Dermis blood vessel endothelial cell (primary cell): ENCODE data around the gene SKIC2. TPM values are rescaled to one million over a fixed set of nuclear protein-coding genes. Genes with fewer than 3 reads are reported as not detected.
"Not testable (repeated sequence)": the region's sequence is repeated elsewhere in the genome, so short reads cannot be mapped to it uniquely, and the experiment has no call there.

Experiments
- DNase-seq: peaks from one replicate; pipeline ENCODE4 v3.0.0; 2010
- total RNA-seq: library from RNA; depleted of rRNA; stranded (reverse); fragments of >200 nt; gene quantifications from 2 replicates; pipeline ENCODE4 v1.2.3, GENCODE V29; 2014

SKIC2 gene
- total RNA-seq: 37.3 and 48.2 TPM in 2 replicates

DNA sequence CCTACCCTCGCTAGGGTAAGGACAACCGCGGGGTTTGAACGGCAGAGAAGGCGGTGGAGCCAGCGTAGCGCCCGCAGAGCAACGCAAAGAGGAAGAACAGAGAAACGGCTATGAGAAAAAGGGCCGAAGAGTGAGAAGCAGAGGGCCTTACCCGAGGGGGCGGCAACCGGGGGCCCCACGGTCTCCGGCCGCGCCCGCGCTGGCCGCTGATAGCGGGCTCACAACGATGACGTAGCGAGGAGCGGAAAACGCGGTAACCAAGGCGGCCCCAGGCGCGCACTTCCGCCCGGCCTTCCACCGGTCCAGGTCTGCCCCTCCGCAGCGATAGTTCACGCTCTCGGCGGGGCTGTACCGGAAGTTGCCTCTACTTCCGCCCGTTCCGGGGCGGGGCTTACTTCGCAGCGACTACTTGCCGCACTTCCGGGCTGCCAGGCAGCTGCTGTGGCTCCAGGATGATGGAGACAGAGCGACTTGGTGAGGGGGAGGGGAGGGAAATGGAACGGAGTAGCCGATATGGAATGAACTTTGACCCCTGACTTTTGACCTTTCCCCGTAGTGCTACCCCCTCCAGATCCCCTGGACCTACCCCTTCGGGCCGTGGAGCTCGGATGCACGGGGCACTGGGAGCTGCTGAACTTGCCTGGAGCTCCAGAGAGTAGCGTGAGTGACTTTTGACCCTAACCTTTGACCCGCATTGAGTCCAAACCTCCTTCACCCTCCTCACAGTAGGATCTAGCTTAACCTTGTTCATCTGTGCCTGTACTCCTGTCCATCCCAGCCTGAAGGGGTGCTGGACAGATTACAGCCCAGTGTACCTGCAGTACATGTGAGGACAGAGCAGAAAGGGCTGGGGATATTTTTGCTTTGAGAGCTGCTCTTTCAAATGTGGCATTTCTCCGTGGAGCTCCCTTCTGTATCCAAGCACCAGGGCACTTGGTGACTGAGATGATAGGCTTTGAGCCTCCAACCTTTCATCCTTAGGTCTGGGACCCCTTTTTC, at the start of gene SKIC2, which contains the start of gene NELFE:
SKIC2 (plus strand) TSS at position 435 of the 999 bp plus-strand sequence; CDS start at position 453, 18 bp downstream.
NELFE (minus strand) TSS at position 231 of the 999 bp plus-strand sequence. CDS start 525 bp downstream, outside the sequence.
- peak; percentile 99 for DNase-seq

DNA sequence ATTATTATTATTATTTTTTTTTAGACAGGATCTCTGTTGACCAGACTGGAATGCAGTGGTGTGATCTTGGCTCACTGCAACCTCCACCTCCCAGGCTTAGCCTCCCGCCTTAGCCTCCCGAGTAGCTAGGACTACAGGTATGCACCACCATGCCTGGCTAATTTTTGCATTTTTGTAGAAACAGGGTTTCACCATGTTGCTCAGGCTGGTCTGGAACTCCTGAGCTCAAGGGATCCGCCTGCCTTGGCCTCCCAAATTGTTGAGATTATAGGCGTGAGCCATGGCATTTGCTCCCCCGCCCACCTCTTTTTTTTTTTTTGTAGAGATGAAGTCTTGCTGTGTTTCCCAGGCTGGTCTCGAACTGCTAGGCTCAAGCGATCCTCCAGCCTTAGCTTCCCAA, 49.7 kb upstream of the SKIC2 start:
- not testable (repeated sequence) for DNase-seq

- no peak for DNase-seq
Observed at GRCh38 chr6:31911826-31912585, 47.0 kb upstream of the SKIC2 start.

- DNase-seq: no peak
Observed at GRCh38 chr6:31915351-31915750, 43.6 kb upstream of the SKIC2 start.

DNA sequence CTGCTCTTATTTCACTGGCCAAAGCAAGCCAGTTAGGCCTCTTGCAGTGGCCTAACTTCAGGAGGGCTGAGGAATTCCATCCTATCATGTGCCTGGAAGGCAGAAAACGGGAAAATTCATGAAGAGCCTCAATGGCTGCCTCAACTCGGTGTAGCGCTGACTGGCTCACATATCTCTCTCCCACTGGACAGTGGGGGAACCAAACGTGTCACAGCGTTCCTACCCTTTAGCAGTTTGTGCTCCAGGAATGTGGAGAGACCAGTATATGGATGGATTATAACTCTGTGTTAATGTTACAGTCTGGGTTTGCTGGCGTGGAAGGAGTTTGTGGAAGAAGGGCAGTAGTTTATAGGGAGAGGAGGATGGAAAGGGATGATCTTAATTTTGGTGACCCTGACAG, 43.2 kb upstream of the SKIC2 start:
- no peak for DNase-seq

DNA sequence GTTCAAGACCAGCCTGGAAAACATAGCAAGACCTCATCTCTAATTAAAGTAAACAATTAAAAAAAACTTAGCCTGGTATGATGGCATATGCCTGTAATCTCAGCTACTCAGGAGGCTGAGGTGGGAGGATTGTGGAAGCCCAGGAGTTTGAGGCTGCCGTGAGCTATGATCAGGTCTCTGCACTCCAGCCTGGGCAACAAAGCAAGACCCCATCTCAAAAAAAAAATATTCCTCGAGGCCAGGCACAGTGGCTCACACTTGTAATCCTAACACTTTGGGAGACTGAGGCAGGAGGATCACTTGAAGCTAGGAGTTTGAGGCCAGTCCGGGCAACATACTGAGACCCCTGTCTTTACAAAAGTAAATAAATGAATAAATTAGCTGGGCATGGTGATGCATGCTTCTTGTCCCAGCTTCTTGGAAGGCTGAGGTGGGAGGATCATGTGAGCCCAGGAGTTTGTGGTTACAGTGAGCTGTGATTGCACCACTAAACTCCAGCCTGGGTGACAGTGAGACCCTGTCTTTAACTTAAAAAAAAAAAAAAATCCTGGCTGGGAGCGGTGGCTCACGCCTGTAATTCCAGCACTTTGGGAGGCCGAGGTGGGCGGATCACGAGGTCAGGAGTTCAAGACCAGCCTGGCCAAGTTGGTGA, 40.8 kb upstream of the SKIC2 start:
- no peak for DNase-seq

DNA sequence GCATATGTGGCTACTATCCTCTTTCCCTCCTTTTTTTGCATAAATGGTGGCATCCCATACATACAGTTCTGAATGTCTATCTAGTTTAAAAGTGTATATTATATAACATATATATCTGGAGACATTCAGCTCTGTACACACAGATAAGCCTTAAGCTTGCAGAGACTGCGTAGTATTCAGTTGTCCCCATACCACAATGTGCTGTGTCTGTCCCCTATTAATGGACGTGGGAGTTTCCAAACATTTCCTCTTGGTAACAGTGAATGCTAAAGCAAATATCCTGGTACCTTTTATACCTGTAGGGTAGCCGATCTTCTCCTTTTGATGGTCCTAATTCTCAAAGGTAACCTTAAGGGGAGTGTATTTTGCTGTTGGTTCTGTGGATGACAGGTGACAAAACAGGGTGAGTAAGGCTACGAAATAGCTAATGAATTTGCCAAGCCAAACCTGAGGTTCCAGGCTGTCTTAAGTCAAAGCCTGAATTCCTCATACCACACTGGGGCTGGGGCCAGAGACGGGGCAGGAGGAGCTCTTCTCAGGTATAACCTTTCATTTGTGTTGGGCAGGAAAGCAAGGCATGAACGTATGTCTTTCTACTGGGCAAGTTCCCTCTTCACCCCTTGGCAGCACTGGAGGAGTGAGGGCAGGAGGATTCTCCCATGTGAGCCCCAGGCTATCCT, 39.2 kb upstream of the SKIC2 start:
- DNase-seq: no peak

DNA sequence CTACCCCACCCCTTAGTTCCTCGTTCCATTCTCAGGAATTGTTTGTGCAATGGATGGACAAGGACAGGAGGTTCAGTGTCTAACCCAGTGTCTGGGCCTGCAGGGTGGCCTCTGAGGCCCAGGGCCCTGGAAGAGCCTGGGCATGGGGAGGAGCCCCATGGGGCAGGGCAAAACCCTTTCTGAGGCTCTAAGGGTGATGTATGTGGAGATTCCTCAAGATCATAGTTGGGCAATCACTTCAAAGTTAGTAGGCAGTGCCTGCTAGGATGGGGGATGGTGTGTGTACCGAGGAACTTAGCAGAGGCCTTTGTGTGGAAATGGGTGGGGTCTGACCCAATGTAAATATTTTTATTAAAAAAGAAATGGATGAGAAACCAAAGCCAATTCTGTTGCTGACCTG, 38.2 kb upstream of the SKIC2 start:
- no peak for DNase-seq

- DNase-seq: peak; percentile 19
Observed at GRCh38 chr6:31922942-31923341, 36.0 kb upstream of the SKIC2 start.

- DNase-seq: no peak
Observed at GRCh38 chr6:31927242-31927862, 31.6 kb upstream of the SKIC2 start, which contains the start of gene C2. TSS of gene C2 (plus strand) at chr6:31927717. CDS start at chr6:31927753, 36 bp downstream.

DNA sequence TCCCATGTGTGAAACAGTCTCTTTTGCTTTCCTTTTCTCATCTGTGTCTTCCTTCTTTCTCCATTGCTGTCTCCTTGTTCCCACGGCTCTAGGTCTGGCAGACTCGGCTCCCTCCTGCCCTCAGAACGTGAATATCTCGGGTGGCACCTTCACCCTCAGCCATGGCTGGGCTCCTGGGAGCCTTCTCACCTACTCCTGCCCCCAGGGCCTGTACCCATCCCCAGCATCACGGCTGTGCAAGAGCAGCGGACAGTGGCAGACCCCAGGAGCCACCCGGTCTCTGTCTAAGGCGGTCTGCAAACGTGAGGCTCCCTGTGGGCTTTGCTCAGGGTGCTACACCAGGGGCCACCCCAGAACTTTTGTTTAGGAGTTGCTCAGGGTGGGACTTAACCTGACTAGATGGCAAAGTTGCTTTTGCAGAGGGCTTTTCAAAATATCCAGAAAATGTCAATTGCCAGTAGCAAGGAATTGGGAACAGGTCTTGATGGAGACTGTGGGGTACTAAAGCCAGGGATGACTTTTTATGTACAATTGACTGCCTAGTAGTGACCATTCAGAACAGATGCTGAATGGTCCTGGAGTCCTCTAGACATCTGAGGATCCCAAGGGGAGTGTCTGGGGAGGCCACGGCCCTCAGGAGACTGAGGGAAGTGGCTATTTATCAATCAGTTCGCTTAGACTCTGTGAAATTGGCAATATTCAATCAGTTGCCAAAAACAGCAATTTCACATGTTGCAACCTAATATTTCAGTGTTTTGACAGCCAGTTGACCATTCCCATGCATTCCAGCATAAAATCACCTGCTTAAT, 30.9 kb upstream of the SKIC2 start:
- no peak for DNase-seq

GRCh38 chr6:31928672-31928939, 30.4 kb upstream of the SKIC2 start:
- DNase-seq: no peak

- no peak for DNase-seq
Observed at GRCh38 chr6:31930962-31931361, 28.0 kb upstream of the SKIC2 start.

GRCh38 chr6:31932137-31932536, 26.8 kb upstream of the SKIC2 start:
- not testable (repeated sequence) for DNase-seq

GRCh38 chr6:31933537-31933936, 25.4 kb upstream of the SKIC2 start:
- DNase-seq: no peak

DNA sequence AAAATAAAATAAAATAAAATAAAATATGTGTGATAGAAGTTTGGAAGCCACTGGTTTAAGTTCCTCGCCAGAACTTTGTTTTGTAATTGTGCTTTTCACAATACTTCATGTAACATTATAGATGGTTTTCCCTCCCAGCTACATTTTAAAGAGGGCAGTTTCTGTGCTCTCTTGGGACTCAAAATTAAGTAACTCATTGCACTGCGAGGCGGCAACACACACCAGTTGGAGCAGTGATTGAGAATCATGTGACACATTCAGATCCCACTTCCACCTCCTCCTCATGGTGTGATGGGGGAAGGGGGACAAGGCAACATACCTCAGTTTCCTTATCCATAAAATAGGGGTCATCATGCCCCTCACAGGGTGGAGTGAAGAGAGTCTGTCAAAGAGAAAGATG, 24.0 kb upstream of the SKIC2 start:
- no peak for DNase-seq

DNA sequence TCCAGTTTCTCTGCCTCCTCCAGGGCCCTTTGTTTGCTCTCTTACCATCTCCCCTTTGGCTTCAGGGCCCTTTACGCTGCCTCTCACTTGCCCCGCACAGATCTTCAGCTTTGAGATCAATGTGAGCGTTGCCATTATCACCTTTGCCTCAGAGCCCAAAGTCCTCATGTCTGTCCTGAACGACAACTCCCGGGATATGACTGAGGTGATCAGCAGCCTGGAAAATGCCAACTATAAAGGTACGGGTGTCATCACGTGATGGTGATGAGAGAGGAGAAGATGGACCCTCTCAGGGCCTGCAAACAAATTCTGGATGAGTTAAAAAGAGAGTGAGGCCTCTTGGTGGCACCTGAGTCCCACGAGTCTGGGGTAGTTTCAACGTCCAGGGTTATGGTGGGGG, 23.2 kb upstream of the SKIC2 start:
- no peak for DNase-seq

DNA sequence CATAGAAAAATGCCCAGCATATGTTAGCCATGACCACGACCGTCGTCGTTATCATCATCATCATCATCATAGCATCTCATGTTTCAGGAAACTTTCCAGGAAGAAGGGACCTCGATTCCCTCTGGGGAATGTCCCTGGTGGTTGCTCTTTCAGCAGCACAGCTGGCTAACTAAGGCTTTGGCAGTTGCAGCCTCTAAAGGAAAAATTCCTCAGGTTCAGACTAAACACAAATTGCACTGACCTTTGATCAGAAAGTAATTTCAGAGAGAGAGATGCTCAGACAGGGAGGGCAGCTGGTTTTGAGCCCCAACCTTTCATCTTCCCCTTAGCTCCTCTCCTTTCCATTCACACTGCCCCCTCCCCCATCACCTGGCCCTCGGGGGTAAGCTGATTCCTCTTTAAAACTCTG, 18.7 kb upstream of the SKIC2 start:
- DNase-seq: no peak

GRCh38 chr6:31943742-31944141, 15.2 kb upstream of the SKIC2 start:
- no peak for DNase-seq

GRCh38 chr6:31945154-31945506, 13.8 kb upstream of the SKIC2 start:
- DNase-seq: no peak
